Neuronal stem cell (in vitro differentiated cells): ENCODE results near the gene DIP2C.

Source experiments
- DNase-seq: peaks from one replicate; pipeline ENCODE4 v3.0.0-alpha.2; 2013; ENCODE audit warnings: low spot score
- H2AFZ ChIP-seq: one replicate; pipeline ENCODE4 v1.6.1; 2013; ENCODE audit warnings: mild to moderate bottlenecking, low read length, inconsistent platforms
- H2AK5ac ChIP-seq: 2 replicates; pipeline ENCODE4 v1.6.1; 2013; ENCODE audit warnings: low read depth, mild to moderate bottlenecking, inconsistent platforms, low read length, moderate library complexity, mixed read lengths
- H2BK120ac ChIP-seq: 2 replicates; pipeline ENCODE4 v1.6.1; 2013; ENCODE audit warnings: low read depth, mild to moderate bottlenecking, inconsistent platforms, low read length, moderate library complexity, mixed read lengths
- H2BK12ac ChIP-seq: one replicate; pipeline ENCODE4 v1.6.1; 2013; ENCODE audit warnings: low read length, inconsistent platforms
- H2BK15ac ChIP-seq: 2 replicates; pipeline ENCODE4 v1.6.1; 2013; ENCODE audit warnings: mild to moderate bottlenecking, low read length, inconsistent platforms, mixed read lengths
- H2BK5ac ChIP-seq: one replicate; pipeline ENCODE4 v1.6.1; 2013; ENCODE audit warnings: inconsistent platforms, mild to moderate bottlenecking, low read length, moderate library complexity
- H3K14ac ChIP-seq: one replicate; pipeline ENCODE4 v1.6.1; 2013; ENCODE audit warnings: low read length, inconsistent platforms
- H3K18ac ChIP-seq: 2 replicates; pipeline ENCODE4 v1.6.1; 2013; ENCODE audit warnings: low read length, inconsistent platforms
- H3K23ac ChIP-seq: 2 replicates; pipeline ENCODE4 v1.6.1; 2013; ENCODE audit warnings: low read depth, mild to moderate bottlenecking, mixed read lengths, low read length, inconsistent platforms; ENCODE audit not compliant: poor library complexity
- H3K27ac ChIP-seq: replicated peaks from 3 replicates; pipeline ENCODE4 v1.5.1; 2013; ENCODE audit warnings: low read length, inconsistent platforms
- H3K27me3 ChIP-seq, 3 experiments: 2 replicates each; pipeline ENCODE4 v1.6.1; 2013; ENCODE audit warnings: low read length in 3 of 3, mild to moderate bottlenecking in 2 of 3, inconsistent platforms in 1 of 3, low read depth in 1 of 3, mixed read lengths in 1 of 3, moderate library complexity in 1 of 3; ENCODE audit not compliant: control insufficient read depth in 3 of 3, insufficient read depth in 3 of 3
- H3K36me3 ChIP-seq, 2 donors: replicated peaks in 1 of 2; 2 replicates each; pipeline ENCODE4 v1.6.1; 2013; ENCODE audit warnings: low read length in 2 of 2; ENCODE audit not compliant: control insufficient read depth in 2 of 2, insufficient read depth in 2 of 2
- H3K4ac ChIP-seq: 2 replicates; pipeline ENCODE4 v1.6.1; 2013; ENCODE audit warnings: inconsistent platforms, mild to moderate bottlenecking, low read length, moderate library complexity
- H3K4me1 ChIP-seq, 2 donors: 1 replicate in 1 of 2; 2 replicates in 1 of 2; pipeline ENCODE4 v1.6.1; 2013; ENCODE audit warnings: low read length in 2 of 2, low read depth in 1 of 2; ENCODE audit not compliant: control insufficient read depth in 2 of 2, insufficient read depth in 1 of 2
- H3K4me2 ChIP-seq: one replicate; pipeline ENCODE4 v1.6.1; 2013; ENCODE audit warnings: mild to moderate bottlenecking, low read length, inconsistent platforms; ENCODE audit not compliant: insufficient read depth, poor library complexity, severe bottlenecking
- H3K4me3 ChIP-seq, 2 donors: 2 replicates each; pipeline ENCODE4 v1.5.1; 2013; ENCODE audit warnings: low read length in 2 of 2, mild to moderate bottlenecking in 2 of 2, inconsistent platforms in 1 of 2, moderate library complexity in 1 of 2
- H3K79me1 ChIP-seq: one replicate; pipeline ENCODE4 v1.6.1; 2013; ENCODE audit warnings: low read depth, mild to moderate bottlenecking, inconsistent platforms, low read length, moderate library complexity
- H3K9ac ChIP-seq: one replicate; pipeline ENCODE4 v1.6.1; 2013; ENCODE audit warnings: mild to moderate bottlenecking, low read depth, low read length, inconsistent platforms; ENCODE audit not compliant: poor library complexity
- H3K9me3 ChIP-seq, 2 donors: replicated peaks in 1 of 2; 2 replicates each; pipeline versions ENCODE3 to v1.6.1; 2013; ENCODE audit warnings: low read length in 2 of 2, mild to moderate bottlenecking in 2 of 2, inconsistent platforms in 1 of 2, low read depth in 1 of 2, mixed read lengths in 1 of 2, moderate library complexity in 1 of 2; ENCODE audit not compliant: control insufficient read depth in 2 of 2, insufficient read depth in 1 of 2
- H4K8ac ChIP-seq: one replicate; pipeline ENCODE4 v1.6.1; 2013; ENCODE audit warnings: low read depth, mild to moderate bottlenecking, inconsistent platforms, low read length, moderate library complexity
- H4K91ac ChIP-seq: one replicate; pipeline ENCODE4 v1.6.1; 2013; ENCODE audit warnings: low read length, low read depth, mild to moderate bottlenecking, inconsistent platforms; ENCODE audit not compliant: poor library complexity
- WGBS, 2 donors: extraction: QIAGEN DNeasy Blood & Tissue Kit; methylation state at CpG; one replicate each; pipeline ENCODE4 v1.1.7; 2013; ENCODE audit warnings: missing lambda C conversion rate in 2 of 2, mixed read lengths in 1 of 2; ENCODE audit not compliant: insufficient read length in 2 of 2, insufficient replicate concordance in 1 of 2; ENCODE audit errors: extremely low coverage in 2 of 2; 5-methylcytosine and 5-hydroxymethylcytosine counted together

Gene DIP2C

GRCh38 chr10:641149-642010, 48.1 kb downstream of the DIP2C start:
- peaks cover 2 to 7% of the 10 kb centered on the region in 2 donors for H3K36me3 ChIP-seq
- no peak for DNase-seq
- no peak overlapping the region for H2BK12ac ChIP-seq
- H3K9me3 ChIP-seq = peaks cover 7 to 14% of the 10 kb centered on the region in 2 donors
- no peak overlapping the region for H3K4me3 ChIP-seq
- no peak overlapping the region for H3K27ac ChIP-seq
- no peak overlapping the region for H4K91ac ChIP-seq
- H2AK5ac ChIP-seq = peak overlapping the region; percentile 28
- H3K23ac ChIP-seq = no peak overlapping the region
- H3K14ac ChIP-seq = no peak overlapping the region
- WGBS, 2 donors = no CpG with 5 or more reads among the region's 21 CpGs
- no peak overlapping the region for H2BK5ac ChIP-seq
- H3K4me1 ChIP-seq = peaks cover 0 to 9% of the 10 kb centered on the region in 2 donors
- H2BK120ac ChIP-seq = no peak overlapping the region
- H2AFZ ChIP-seq = no peak overlapping the region
- H3K27me3 ChIP-seq = no peaks in the 10 kb centered on the region
- peaks cover 29% of the 10 kb centered on the region for H3K79me1 ChIP-seq
- H3K4ac ChIP-seq = no peak overlapping the region
- no peak overlapping the region for H2BK15ac ChIP-seq
- H3K4me2 ChIP-seq = no peak overlapping the region
- peak overlapping the region; percentile 77 for H3K9ac ChIP-seq
- H3K18ac ChIP-seq = peak overlapping the region; percentile 71
- no peak overlapping the region for H4K8ac ChIP-seq

- Histone ChIP-seq H3K79me1 (peaks cover 27% of the 10 kb centered on the region), H3K14ac (no peak overlapping the region), H3K23ac (peak overlapping the region; percentile 65), H3K4ac (no peak overlapping the region), H3K4me2 (no peak overlapping the region), H2BK120ac (no peak overlapping the region), H3K9ac (peak overlapping the region; percentile 21), H2BK12ac (no peak overlapping the region), H2BK15ac (no peak overlapping the region), H3K36me3 (peaks cover 2 to 7% of the 10 kb centered on the region in 2 donors), H3K4me3 (no peak overlapping the region), H4K91ac (no peak overlapping the region), H4K8ac (no peak overlapping the region), H2AFZ (no peak overlapping the region), H3K27ac (no peak overlapping the region), H3K9me3 (peaks cover 5 to 13% of the 10 kb centered on the region in 2 donors), H3K27me3 (no peaks in the 10 kb centered on the region), H2AK5ac (no peak overlapping the region), H3K18ac (peak overlapping the region; percentile 90), H2BK5ac (no peak overlapping the region), H3K4me1 (peaks cover 0 to 9% of the 10 kb centered on the region in 2 donors)
- no CpG with 5 or more reads among the region's 27 CpGs for WGBS, 2 donors
- DNase-seq = no peak
Observed at GRCh38 chr10:640673-641045, 48.8 kb downstream of the DIP2C start.

- no peak overlapping the region for H2AK5ac ChIP-seq
- peak overlapping the region; percentile 89 for H3K14ac ChIP-seq
- H3K36me3 ChIP-seq = peaks cover 2 to 7% of the 10 kb centered on the region in 2 donors
- H4K91ac ChIP-seq = no peak overlapping the region
- no peak for DNase-seq
- H3K79me1 ChIP-seq = peaks cover 33% of the 10 kb centered on the region
- no peak overlapping the region for H2AFZ ChIP-seq
- H2BK12ac ChIP-seq = no peak overlapping the region
- H3K27ac ChIP-seq = no peak overlapping the region
- H3K23ac ChIP-seq = peak overlapping the region; percentile 20
- H3K9me3 ChIP-seq = peaks cover 2 to 7% of the 10 kb centered on the region in 2 donors
- H3K4me2 ChIP-seq = no peak overlapping the region
- H3K4me3 ChIP-seq = no peak overlapping the region
- H3K4me1 ChIP-seq = peaks cover 0 to 9% of the 10 kb centered on the region in 2 donors
- no peak overlapping the region for H2BK5ac ChIP-seq
- no peak overlapping the region for H2BK120ac ChIP-seq
- no peaks in the 10 kb centered on the region for H3K27me3 ChIP-seq
- no peak overlapping the region for H2BK15ac ChIP-seq
- no peak overlapping the region for H4K8ac ChIP-seq
- H3K9ac ChIP-seq = no peak overlapping the region
- H3K4ac ChIP-seq = no peak overlapping the region
- no CpG with 5 or more reads among the region's 64 CpGs for WGBS, 2 donors
- H3K18ac ChIP-seq = peak overlapping the region; percentile 64
Observed at GRCh38 chr10:639751-640672, 49.5 kb downstream of the DIP2C start.
